Heart left ventricle (tissue), 13 donors: ENCODE results near the gene BBOX1.

Source experiments
- POLR2A ChIP-seq, 2 donors: fragments of 450-650 bp; IDR thresholded peaks; one replicate each; pipeline ENCODE4 v1.6.1; 2017; ENCODE audit warnings: antibody characterized with exemption in 2 of 2, mild to moderate bottlenecking in 2 of 2, moderate library complexity in 2 of 2
- TF ChIP-seq, protein P1 (sequence below), 12 donors: fragments of 200-600 bp; sonication (generic) in 4 of 12; IDR thresholded peaks; one replicate each; pipeline versions ENCODE4 v1.5.0 to v1.8.0; 2018 to 2022; ENCODE audit warnings: antibody characterized with exemption in 12 of 12, mild to moderate bottlenecking in 5 of 12
- donor health status: ischemic (EF 13 %, LVEDD 7.1; RV severe dilation, severe dysfunction).
- donor health status: DM: no; HTN: yes; CAD: no.
- donor health status: DM: no; HTN: no; CAD: no.
- donor health status: ischemic (EF 25% LVEDD 6.9; RV normal size, moderate dysfunction).
- donor health status: ischemic (EF 25% LVEDD 5.7; RV mildly dilated, moderate dysfunction).
- donor health status: ischemic (EF 35%, LVEDD 5.7; RV mildly dilated, moderate dysfunction).
- donor health status: nonischemic (EF 11% LVEDD 7.7; RV severe dilation, severe dysfunction).
- donor health status: DM: yes; HTN: yes; CAD: no.
- donor health status: PGD.
- donor health status: ischemic (EF 29% LVEDD 5.4; RV normal size, mild dysfunction).
- donor health status: nonischemic (EF 23%, LVEDD 6.1; RV moderate dilation, normal function).

GRCh38 chr11:27025957-27026733 lies 14.5 kb upstream of the BBOX1 start:
- TF ChIP-seq, protein P1, sequence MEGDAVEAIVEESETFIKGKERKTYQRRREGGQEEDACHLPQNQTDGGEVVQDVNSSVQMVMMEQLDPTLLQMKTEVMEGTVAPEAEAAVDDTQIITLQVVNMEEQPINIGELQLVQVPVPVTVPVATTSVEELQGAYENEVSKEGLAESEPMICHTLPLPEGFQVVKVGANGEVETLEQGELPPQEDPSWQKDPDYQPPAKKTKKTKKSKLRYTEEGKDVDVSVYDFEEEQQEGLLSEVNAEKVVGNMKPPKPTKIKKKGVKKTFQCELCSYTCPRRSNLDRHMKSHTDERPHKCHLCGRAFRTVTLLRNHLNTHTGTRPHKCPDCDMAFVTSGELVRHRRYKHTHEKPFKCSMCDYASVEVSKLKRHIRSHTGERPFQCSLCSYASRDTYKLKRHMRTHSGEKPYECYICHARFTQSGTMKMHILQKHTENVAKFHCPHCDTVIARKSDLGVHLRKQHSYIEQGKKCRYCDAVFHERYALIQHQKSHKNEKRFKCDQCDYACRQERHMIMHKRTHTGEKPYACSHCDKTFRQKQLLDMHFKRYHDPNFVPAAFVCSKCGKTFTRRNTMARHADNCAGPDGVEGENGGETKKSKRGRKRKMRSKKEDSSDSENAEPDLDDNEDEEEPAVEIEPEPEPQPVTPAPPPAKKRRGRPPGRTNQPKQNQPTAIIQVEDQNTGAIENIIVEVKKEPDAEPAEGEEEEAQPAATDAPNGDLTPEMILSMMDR (IDR thresholded peaks at IDR 0.05) = no peak
- TF ChIP-seq POLR2A (IDR thresholded peaks at IDR 0.05) = no peak
